Bone marrow (tissue), 2 donors: Measurements from ENCODE around the gene GFM2.
"Not testable (repeated sequence)": the region's sequence is repeated elsewhere in the genome, so short reads cannot be mapped to it uniquely, and the experiment has no call there.

ENCODE experiments used
- DNase-seq, 2 donors: peaks; one replicate each; lab custom pipeline; 2025; lab: John Stamatoyannopoulos, UW

Gene GFM2

DNA sequence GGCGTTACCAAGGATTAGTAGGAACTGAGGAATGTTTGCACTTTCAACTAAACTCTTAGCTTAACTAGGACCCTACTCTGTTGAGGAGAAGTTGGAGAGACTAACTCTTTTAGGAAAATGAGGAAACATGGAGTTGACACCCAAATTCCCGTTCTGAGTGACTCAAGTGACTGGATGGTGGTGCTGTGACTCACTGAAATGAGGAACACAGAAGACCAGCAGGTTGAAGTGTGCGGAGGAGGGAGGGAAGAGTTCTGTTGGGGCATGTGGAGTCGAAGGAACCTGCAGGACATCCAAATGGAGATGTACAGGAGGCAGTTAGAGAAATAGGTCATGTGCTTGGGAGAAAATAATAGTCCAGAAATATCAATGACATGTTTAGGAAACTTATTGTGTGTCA lies 73.7 kb downstream of the GFM2 start:
- no peak for DNase-seq

DNA sequence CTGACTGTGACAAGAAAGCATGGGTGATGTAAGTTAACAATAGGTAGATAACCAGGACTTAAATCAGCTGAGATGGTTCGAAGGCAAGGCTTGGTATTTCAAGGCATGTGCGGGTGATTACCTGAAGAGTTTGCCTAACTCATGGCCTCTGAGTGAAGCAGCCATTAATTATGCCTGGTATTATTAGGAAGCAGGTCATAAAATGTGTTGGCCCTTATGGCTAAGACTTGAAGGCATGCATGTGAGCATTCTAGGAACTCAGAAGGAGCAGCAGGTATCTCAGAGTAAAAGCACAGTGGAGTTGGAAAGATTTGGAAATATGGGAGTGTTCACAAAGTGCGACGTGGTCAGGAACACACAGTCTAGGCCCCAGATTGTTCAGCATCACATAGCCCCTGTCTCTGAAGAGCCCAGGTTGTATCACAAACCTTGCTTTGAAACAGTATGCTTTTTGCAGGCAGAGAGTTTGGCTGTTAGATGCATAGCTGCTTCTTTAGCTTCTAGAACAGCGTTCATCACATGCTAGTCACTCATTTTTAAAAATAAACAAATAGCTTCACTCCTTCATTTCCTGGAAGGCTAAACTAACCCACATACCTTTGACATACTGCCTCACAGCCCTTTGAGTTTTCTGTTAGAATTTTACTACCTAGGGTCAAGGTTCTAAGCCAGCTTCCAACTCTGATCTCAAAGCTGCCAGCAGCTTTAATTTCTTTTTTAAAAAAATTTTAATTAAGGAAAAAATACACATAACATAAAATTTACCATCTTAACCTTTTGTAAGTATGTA lies 79.8 kb downstream of the GFM2 start:
- DNase-seq: no peak

DNA sequence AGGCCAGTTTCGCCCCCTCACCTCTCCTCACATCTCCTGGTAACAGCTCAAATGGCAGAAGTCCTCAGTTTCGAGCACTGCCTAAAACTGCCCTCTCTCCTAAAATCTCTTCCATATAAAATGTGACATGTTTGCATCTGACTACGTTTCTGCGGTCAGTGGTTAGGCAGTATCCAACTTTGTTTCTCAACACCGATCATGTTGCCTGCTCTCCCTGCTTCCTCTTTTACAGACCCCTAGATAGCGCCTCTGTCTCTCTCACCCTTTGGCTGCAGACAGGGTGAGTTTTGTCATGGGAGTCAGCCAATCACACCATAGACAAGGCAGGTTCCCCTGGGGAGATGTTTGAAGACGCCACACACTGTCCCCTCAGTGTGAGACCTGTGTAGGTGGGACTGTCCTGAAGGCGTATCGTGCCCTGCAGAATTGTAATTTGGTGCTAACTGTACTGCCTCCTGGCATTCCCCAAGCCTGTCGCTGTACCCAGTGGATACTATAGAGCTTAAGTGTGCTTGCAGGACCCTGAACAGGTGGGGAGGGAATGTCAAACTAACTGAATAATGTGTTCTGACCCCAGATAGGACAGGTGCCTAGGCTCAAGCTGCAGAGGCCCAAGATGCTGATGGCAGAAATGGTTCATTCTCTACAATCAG lies 80.8 kb downstream of the GFM2 start:
- no peak for DNase-seq

DNA sequence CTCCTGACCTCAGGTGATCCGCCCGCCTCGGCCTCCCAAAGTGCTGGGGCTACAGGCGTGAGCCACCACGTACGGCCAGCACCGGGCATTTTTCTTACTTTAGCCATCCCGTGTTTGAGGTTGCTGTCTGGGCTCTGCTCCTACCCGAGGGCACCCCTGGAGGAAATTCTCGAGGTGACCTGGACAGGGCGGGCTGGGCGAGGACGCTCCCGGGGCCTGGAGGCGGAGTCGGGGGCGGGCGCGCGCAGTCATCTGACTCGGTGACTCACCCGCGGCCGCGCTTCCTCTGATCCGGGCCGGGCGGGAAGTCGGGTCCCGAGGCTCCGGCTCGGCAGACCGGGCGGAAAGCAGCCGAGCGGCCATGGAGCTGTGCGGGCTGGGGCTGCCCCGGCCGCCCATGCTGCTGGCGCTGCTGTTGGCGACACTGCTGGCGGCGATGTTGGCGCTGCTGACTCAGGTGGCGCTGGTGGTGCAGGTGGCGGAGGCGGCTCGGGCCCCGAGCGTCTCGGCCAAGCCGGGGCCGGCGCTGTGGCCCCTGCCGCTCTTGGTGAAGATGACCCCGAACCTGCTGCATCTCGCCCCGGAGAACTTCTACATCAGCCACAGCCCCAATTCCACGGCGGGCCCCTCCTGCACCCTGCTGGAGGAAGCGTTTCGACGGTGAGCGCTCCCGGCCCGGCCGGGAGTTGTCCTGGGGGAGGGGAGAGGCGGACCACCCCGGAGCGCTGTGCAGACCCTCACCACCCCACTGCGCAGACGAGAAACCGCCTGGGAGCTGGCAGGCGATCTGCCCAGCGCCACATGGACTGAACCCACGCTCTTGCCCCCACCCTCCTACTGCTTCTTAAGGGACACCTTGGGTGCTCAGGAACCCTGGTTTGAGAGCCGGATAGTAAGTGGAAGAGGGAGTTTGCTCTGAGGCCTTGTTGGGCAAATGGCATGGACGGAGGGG lies 81.7 kb downstream of the GFM2 start, which contains the start of gene HEXB:
TSS of gene HEXB (plus strand) at position 334 of the 952 bp plus-strand sequence. CDS start at position 362, 28 bp downstream.
- peak; percentile 71 to 76 for DNase-seq

DNA sequence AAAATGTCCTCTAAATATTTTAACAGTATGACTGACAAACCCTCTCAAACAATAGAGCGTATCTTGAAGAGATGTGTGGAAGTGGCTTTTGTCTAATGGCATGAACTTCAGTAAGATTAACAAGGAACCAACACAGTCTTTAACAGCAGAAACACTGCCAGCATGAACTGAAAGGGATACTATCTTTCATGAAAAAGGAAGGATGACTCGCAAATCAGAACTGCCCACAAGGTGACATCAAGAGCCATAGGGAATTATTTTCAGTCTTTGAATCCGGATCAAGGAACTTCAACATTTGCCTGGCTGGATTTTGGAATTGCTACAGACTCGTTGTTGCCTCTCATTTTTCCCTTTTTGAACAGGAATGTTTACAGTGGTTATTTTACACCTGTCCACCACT lies 87.0 kb downstream of the GFM2 start:
- DNase-seq: no peak

DNA sequence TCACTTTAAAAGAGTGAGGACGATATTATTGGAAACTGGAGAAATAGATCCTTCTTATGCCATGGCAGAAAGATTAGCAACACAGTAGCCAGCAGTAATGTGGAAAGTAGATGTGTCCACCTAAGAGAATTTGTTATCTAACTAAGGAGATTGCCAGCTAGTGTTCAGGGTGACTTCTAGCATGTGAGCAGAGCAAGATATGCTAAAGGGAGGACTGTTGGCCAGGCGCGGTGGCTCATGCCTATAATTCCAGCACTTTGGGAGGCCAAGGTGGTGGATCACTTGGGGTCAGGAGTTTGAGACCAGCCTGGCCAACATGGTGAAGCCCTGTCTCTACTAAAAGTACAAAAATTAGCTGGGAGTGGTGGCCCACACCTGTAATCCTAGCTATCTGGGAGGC lies 87.6 kb downstream of the GFM2 start:
- DNase-seq: not testable (repeated sequence)

DNA sequence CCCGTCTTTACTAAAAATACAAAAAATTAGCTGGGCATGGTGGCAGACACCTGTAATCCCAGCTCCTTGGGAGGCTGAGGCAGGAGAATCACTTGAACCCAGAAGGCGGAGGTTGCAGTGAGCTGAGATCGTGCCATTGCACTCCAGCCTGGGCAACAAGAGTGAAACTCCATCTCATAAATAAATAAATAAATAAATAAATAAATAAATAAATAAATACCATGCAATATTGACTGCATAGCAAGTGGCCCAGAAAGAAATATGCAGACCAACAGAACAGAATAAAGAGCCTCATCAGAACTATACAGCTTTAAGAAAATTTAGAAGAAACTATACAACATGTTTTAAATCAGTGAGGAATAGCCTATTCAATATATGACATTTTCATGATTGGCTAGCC lies 88.8 kb downstream of the GFM2 start:
- DNase-seq: not testable (repeated sequence)

DNA sequence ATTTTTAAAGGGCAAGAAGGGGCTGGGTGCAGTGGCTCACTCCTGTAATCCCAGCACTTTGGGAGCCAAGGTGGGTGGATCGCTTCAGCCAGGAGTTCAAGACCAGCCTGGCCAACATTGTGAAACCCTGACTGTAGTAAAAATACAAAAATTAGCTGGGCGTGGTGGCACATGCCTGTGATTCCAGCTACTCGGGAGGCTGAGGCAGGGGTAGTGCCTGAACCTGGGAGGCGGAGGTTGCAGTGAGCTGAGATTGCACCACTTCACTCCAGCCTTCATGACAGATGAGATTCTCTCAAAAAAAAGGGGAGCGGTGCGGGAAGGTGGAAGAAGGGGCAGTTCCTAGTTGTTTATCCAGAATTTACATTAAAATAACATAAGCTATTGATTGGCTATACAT lies 90.5 kb downstream of the GFM2 start:
- not testable (repeated sequence) for DNase-seq

DNA sequence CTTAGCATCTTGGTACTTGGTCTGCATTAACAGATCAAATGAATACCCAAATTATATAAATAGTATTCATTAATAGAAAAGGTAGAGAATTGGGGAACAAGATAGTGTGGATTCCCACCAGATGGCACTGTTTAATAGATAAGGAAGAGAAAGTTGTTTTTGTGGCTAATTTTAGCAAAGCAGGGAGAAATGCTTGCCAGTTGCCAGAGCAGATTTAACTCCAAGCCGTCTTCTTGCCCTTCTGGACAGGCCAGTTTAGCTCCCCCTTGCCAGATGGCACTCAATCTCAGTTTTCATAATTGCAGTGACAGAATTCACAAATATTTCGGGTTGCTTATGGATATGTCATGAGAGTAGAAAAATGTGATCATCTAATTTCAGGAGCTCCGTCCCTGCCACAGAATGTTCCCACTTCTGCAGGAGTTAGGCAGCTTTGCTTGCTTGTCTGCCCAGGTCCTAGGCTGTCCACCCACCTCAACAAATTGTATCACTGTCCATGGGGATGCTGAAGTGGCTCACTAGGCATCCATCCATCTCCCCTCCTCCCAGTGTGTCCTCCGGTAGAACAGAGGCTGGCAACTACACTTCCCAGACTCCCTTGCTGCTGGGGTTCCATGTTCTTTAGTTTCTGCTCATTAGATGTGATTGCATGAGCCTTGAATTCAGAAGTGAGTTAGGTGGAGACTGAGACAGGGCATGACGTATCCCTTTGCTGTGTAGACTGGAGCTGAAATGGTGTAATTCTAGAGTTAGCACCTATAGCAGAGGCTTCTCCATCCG lies 93.7 kb downstream of the GFM2 start:
- peak in 1 of 2 donors; percentile 33 for DNase-seq

DNA sequence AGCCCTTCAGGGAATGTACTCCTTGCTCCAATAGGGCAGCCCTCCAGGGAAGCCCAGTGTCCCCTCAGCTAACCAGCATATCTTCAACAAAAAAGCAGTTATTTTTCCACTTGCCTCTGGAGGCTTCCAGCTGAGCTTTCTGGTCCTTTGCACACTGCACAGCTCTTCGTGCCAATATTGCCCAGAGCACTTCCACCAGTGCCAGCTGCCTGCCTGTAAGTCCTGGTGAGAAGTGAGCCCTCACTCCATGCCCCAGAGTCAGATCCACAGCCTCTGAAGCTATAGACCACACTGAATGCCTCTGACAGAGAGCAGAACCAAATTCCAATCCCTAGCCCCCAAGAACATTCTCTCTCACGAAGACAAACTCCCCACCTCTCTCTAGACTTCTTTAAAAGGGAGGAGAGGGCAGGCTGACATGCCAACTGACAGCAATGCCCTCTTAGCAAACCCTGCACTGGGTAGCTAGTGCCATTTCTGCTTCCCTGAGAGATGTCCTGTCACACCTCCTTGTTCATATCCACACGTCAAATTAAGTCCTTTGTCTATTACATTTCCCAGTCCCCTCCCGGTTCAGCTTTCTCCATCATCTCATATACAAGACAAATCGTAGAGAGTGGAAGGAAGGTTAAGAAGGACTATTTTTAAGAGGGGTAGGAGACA lies 94.6 kb downstream of the GFM2 start:
- no peak for DNase-seq
